GM12878 (cell line): ENCODE results near the gene PPP2R1A. TPM values are rescaled to one million over a fixed set of nuclear protein-coding genes. Genes with fewer than 3 reads are reported as not detected.

ENCODE experiments used
- ATAC-seq: fragments of 200-7000 bp; cut with Tn5 transposase; 3 replicates; pipeline ENCODE4 v1.9.1; 2020; ENCODE audit warnings: mild to moderate bottlenecking, moderate library complexity
- BruUV-seq: library from RNA; stranded (reverse); fragments of 400-500 nt; replicated peaks from 2 replicates; lab custom pipeline; 2021; lab: Mats Ljungman, UMichigan
- CTCF ChIA-PET: fragments of 300-600 bp; sonication (Branson Sonifier 250); formaldehyde crosslinking; extraction: SDS; loops from one replicate; lab custom pipeline; 2021; ENCODE audit warnings: inconsistent platforms; lab: Yijun Ruan, JAX
- POLR2A ChIA-PET: fragments of 350-600 bp; formaldehyde crosslinking; extraction: SDS; loops from one replicate; lab custom pipeline; 2021; ENCODE audit warnings: inconsistent platforms; lab: Charles Lee
- RAD21 ChIA-PET: fragments of 300-600 bp; sonication (Branson Sonifier 250); formaldehyde crosslinking; loops from one replicate; lab custom pipeline; 2023; ENCODE audit warnings: antibody characterized with exemption; ENCODE audit not compliant: unreplicated experiment; lab: Charles Lee
- SMC1A ChIA-PET: fragments of 300-600 bp; sonication (Branson Sonifier 250); formaldehyde crosslinking; loops from one replicate; lab custom pipeline; 2023; ENCODE audit not compliant: unreplicated experiment, uncharacterized antibody; lab: Charles Lee
- DNase-seq: peaks from one replicate; pipeline ENCODE4 v3.0.0-alpha.2; 2011; ENCODE audit warnings: low read depth, low spot score
- FAIRE-seq: peaks from 3 replicates; lab custom pipeline; 2011; peaks lifted over from hg19 to GRCh38; lab: Jason Lieb, UNC
- H2AFZ ChIP-seq: 2 replicates; pipeline ENCODE4 v1.6.0; 2011; ENCODE audit warnings: low read depth, low read length, control low read depth; ENCODE audit not compliant: control insufficient read depth
- H3K27ac ChIP-seq: 2 replicates; pipeline ENCODE4 v1.5.1; 2011; ENCODE audit warnings: control low read depth; ENCODE audit not compliant: control insufficient read depth, insufficient read depth
- H3K27me3 ChIP-seq, 2 experiments: replicated peaks in 1 of 2; 2 replicates each; pipeline versions ENCODE4 v1.6.0 to v1.6.1; 2011; ENCODE audit warnings: low read length in 1 of 2; ENCODE audit not compliant: control insufficient read depth in 2 of 2, insufficient read depth in 2 of 2
- H3K36me3 ChIP-seq, 2 experiments: 2 replicates each; pipeline ENCODE4 v1.5.1; 2011; ENCODE audit warnings: low read length in 1 of 2; ENCODE audit not compliant: control insufficient read depth in 2 of 2, insufficient read depth in 2 of 2
- H3K4me1 ChIP-seq: 2 replicates; pipeline ENCODE4 v1.6.1; 2011; ENCODE audit warnings: mild to moderate bottlenecking, low read length, moderate library complexity, mixed read lengths; ENCODE audit not compliant: control insufficient read depth, insufficient read depth
- H3K4me2 ChIP-seq: 2 replicates; pipeline ENCODE4 v1.6.0; 2011; ENCODE audit warnings: control low read depth; ENCODE audit not compliant: control insufficient read depth, insufficient read depth
- H3K4me3 ChIP-seq: fragments of 200-600 bp; sonication (generic); 2 replicates; pipeline ENCODE4 v1.5.1; 2016
- H3K79me2 ChIP-seq: 2 replicates; pipeline ENCODE4 v1.6.0; 2011; ENCODE audit warnings: low read length; ENCODE audit not compliant: control insufficient read depth, insufficient read depth
- H3K9ac ChIP-seq: 2 replicates; pipeline ENCODE4 v1.8.0; 2011; ENCODE audit warnings: low read length, control low read depth, mixed read lengths; ENCODE audit not compliant: control insufficient read depth, insufficient read depth
- H3K9me3 ChIP-seq: replicated peaks from 3 replicates; pipeline ENCODE4 v1.5.1; 2011; ENCODE audit warnings: mild to moderate bottlenecking, low read length; ENCODE audit not compliant: control insufficient read depth, insufficient read depth
- H4K20me1 ChIP-seq: 2 replicates; pipeline ENCODE4 v1.6.0; 2011; ENCODE audit not compliant: control insufficient read depth, insufficient read depth
- ASH2L ChIP-seq: fragments of 300-600, 200-600 bp; sonication (generic); IDR thresholded peaks from 2 replicates; pipeline ENCODE4 v1.6.1; 2017; ENCODE audit warnings: low read depth, mild to moderate bottlenecking, borderline replicate concordance
- CBX3 ChIP-seq: fragments of 200-600 bp; sonication (generic); IDR thresholded peaks from 2 replicates; pipeline ENCODE4 v1.6.1; 2016; ENCODE audit warnings: low read depth, borderline replicate concordance
- CREB1 ChIP-seq: IDR thresholded peaks from 2 replicates; pipeline ENCODE4 v1.6.1; 2012; ENCODE audit warnings: low read depth, mild to moderate bottlenecking, inconsistent platforms
- EED ChIP-seq: sonication (generic); IDR thresholded peaks from 2 replicates; pipeline ENCODE4 v1.6.1; 2016; ENCODE audit warnings: antibody characterized with exemption, low read depth
- GATAD2B ChIP-seq: fragments of 450-650 bp; conservative IDR thresholded peaks from 2 replicates; pipeline ENCODE4 v1.6.1; 2017; ENCODE audit warnings: low read depth, mild to moderate bottlenecking, moderate library complexity
- IKZF1 ChIP-seq: fragments of 450-650 bp; conservative IDR thresholded peaks from 2 replicates; pipeline ENCODE4 v1.6.1; 2017; ENCODE audit warnings: antibody characterized with exemption, mild to moderate bottlenecking
- LARP7 ChIP-seq: fragments of 450-650 bp; IDR thresholded peaks from 2 replicates; pipeline ENCODE4 v1.6.1; 2017; ENCODE audit warnings: mild to moderate bottlenecking
- MYB ChIP-seq: fragments of 150-350 bp; IDR thresholded peaks from 2 replicates; pipeline ENCODE4 v1.6.1; 2014; ENCODE audit warnings: mild to moderate bottlenecking, low read depth, low read length, borderline replicate concordance
- SMAD5 ChIP-seq: IDR thresholded peaks from 2 replicates; pipeline ENCODE4 v1.6.1; 2016; ENCODE audit warnings: antibody characterized with exemption, low read depth
- TARDBP ChIP-seq: IDR thresholded peaks from 2 replicates; pipeline ENCODE4 v1.6.1; 2016; ENCODE audit warnings: borderline replicate concordance
- TCF3 ChIP-seq: IDR thresholded peaks from 2 replicates; pipeline ENCODE4 v1.6.1; 2012; ENCODE audit warnings: low read depth, mild to moderate bottlenecking, low read length, borderline replicate concordance; ENCODE audit not compliant: insufficient read depth
- ZSCAN29 ChIP-seq: fragments of 450-650 bp; IDR thresholded peaks from 2 replicates; pipeline ENCODE4 v1.6.1; 2017; ENCODE audit warnings: mild to moderate bottlenecking, moderate library complexity
- WGBS: methylation state at CpG from one replicate; pipeline ENCODE4 v1.1.6; 2016; ENCODE audit warnings: low lambda C conversion rate; ENCODE audit not compliant: insufficient replicate concordance, insufficient coverage; ENCODE audit errors: missing lambda C conversion rate; 5-methylcytosine and 5-hydroxymethylcytosine counted together
- in situ Hi-C: fragments of 300-500 bp; cut with MboI; formaldehyde crosslinking; loops from 9 replicates; pipeline ENCODE4 v1.14.3; 2018; ENCODE audit warnings: mixed read lengths
- intact Hi-C: fragments of 100-400 bp; cut with micrococcal nuclease; formaldehyde crosslinking; loops from one replicate; pipeline ENCODE4 v1.14.2; 2022; ENCODE audit not compliant: unreplicated experiment
- polyA plus RNA-seq, 11 experiments: library from polyadenylated mRNA; depleted of rRNA in 4 of 11; unstranded in 6 of 11; stranded (reverse) in 5 of 11; fragments of >200 nt; fragmentation: Nextera tagmentation in 4 of 11; fragmentation: Illumina TruSeq in 1 of 11; extraction: Ambion mirVana in 4 of 11; extraction: Trizol in 1 of 11; gene quantifications; 1 replicate in 1 of 11; 2 replicates in 10 of 11; pipeline versions ENCODE4 v1.2.1 to v1.2.3, GENCODE V29; 2011 to 2016; ENCODE audit warnings: inconsistent platforms in 2 of 11, missing spikeins in 2 of 11, low read depth in 1 of 11
- total RNA-seq, 4 experiments: library from RNA; depleted of rRNA in 3 of 4; stranded (reverse); fragments of >200 nt in 3 of 4; fragmentation: Illumina TruSeq in 1 of 4; extraction: Trizol in 1 of 4; gene quantifications; 2 replicates each; pipeline versions ENCODE4 v1.2.1 to v1.2.3, GENCODE V29; 2013 to 2021
- TF ChIP-seq, protein P1 (sequence below): fragments of 450-650 bp; IDR thresholded peaks from 2 replicates; pipeline ENCODE4 v1.6.1; 2017; ENCODE audit warnings: mild to moderate bottlenecking, moderate library complexity
- TF ChIP-seq, protein P2 (sequence below): IDR thresholded peaks from 2 replicates; pipeline ENCODE4 v1.6.1; 2012; ENCODE audit warnings: improper control_type of control experiment, low read depth, low read length; ENCODE audit not compliant: insufficient replicate concordance
- TF ChIP-seq, protein P3 (sequence below): IDR thresholded peaks from 2 replicates; pipeline ENCODE4 v1.6.1; 2012; ENCODE audit warnings: low read depth, low read length, improper control_type of control experiment

PPP2R1A gene
- total and polyA plus RNA-seq, 10 of the 15 experiments (the other 5 are each of a cell fraction or from before 2014, with no cell fraction given) = 16.0 to 359 (median 140) TPM

DNA sequence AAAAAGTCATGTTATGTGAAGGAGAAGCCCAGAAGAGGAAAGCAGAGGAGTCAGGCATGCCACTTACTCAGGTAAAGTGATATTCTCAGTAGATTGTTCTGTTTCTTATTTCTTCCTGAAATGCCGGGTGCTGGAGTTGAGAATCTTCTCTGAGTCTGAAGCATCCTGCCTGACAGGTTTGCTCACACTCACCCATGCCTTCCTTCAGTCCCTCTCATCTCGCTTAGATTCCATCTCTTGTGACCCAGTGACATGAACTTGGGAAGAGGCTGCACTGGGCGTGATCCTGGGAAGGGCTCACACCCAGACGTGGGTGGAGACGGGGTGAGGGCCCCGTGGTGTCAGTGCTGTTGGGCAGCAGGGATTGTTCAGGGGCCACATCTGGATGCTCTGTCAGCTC lies 87.6 kb downstream of the PPP2R1A start:
- Histone ChIP-seq H3K9me3 (peaks cover 36% of the 10 kb centered on the region), H3K27ac (no peak overlapping the region), H3K4me3 (no peak overlapping the region), H3K36me3 (no peaks in the 10 kb centered on the region; a peak in 2 of 4 replicates), H3K4me1 (no peaks in the 10 kb centered on the region), H3K9ac (no peak overlapping the region), H3K4me2 (no peak overlapping the region), H3K27me3 (no peaks in the 10 kb centered on the region), H3K79me2 (peaks cover 29% of the 10 kb centered on the region), H4K20me1 (no peaks in the 10 kb centered on the region), H2AFZ (no peak overlapping the region)
- in situ Hi-C loops (no loop called here), intact Hi-C loops (no loop called here)
- FAIRE-seq (no peak), DNase-seq (no peak), ATAC-seq (no peak)
- SMC1A ChIA-PET = interaction anchor here (2.1 kb wide), 1 partner anchor 40 kb away, joined by 4 read pairs; no protein-coding TSS in a partner anchor
- BruUV-seq = no TSS peak
- CTCF ChIA-PET = no interaction called here
- 95% methylated on average over 6 of the region's 6 CpGs for WGBS
- RAD21 ChIA-PET = no interaction called here
- POLR2A ChIA-PET = no interaction called here
- TF ChIP-seq CBX3 (no peak), GATAD2B (no peak), MYB (no peak), LARP7 (no peak), SMAD5 (no peak), TCF3 (no peak), IKZF1 (no peak), CREB1 (no peak), TARDBP (no peak), ASH2L (no peak), ZSCAN29 (no peak), EED (no peak)
- TF ChIP-seq, protein P1, sequence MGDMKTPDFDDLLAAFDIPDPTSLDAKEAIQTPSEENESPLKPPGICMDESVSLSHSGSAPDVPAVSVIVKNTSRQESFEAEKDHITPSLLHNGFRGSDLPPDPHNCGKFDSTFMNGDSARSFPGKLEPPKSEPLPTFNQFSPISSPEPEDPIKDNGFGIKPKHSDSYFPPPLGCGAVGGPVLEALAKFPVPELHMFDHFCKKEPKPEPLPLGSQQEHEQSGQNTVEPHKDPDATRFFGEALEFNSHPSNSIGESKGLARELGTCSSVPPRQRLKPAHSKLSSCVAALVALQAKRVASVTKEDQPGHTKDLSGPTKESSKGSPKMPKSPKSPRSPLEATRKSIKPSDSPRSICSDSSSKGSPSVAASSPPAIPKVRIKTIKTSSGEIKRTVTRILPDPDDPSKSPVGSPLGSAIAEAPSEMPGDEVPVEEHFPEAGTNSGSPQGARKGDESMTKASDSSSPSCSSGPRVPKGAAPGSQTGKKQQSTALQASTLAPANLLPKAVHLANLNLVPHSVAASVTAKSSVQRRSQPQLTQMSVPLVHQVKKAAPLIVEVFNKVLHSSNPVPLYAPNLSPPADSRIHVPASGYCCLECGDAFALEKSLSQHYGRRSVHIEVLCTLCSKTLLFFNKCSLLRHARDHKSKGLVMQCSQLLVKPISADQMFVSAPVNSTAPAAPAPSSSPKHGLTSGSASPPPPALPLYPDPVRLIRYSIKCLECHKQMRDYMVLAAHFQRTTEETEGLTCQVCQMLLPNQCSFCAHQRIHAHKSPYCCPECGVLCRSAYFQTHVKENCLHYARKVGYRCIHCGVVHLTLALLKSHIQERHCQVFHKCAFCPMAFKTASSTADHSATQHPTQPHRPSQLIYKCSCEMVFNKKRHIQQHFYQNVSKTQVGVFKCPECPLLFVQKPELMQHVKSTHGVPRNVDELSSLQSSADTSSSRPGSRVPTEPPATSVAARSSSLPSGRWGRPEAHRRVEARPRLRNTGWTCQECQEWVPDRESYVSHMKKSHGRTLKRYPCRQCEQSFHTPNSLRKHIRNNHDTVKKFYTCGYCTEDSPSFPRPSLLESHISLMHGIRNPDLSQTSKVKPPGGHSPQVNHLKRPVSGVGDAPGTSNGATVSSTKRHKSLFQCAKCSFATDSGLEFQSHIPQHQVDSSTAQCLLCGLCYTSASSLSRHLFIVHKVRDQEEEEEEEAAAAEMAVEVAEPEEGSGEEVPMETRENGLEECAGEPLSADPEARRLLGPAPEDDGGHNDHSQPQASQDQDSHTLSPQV = no peak
- TF ChIP-seq, protein P2, sequence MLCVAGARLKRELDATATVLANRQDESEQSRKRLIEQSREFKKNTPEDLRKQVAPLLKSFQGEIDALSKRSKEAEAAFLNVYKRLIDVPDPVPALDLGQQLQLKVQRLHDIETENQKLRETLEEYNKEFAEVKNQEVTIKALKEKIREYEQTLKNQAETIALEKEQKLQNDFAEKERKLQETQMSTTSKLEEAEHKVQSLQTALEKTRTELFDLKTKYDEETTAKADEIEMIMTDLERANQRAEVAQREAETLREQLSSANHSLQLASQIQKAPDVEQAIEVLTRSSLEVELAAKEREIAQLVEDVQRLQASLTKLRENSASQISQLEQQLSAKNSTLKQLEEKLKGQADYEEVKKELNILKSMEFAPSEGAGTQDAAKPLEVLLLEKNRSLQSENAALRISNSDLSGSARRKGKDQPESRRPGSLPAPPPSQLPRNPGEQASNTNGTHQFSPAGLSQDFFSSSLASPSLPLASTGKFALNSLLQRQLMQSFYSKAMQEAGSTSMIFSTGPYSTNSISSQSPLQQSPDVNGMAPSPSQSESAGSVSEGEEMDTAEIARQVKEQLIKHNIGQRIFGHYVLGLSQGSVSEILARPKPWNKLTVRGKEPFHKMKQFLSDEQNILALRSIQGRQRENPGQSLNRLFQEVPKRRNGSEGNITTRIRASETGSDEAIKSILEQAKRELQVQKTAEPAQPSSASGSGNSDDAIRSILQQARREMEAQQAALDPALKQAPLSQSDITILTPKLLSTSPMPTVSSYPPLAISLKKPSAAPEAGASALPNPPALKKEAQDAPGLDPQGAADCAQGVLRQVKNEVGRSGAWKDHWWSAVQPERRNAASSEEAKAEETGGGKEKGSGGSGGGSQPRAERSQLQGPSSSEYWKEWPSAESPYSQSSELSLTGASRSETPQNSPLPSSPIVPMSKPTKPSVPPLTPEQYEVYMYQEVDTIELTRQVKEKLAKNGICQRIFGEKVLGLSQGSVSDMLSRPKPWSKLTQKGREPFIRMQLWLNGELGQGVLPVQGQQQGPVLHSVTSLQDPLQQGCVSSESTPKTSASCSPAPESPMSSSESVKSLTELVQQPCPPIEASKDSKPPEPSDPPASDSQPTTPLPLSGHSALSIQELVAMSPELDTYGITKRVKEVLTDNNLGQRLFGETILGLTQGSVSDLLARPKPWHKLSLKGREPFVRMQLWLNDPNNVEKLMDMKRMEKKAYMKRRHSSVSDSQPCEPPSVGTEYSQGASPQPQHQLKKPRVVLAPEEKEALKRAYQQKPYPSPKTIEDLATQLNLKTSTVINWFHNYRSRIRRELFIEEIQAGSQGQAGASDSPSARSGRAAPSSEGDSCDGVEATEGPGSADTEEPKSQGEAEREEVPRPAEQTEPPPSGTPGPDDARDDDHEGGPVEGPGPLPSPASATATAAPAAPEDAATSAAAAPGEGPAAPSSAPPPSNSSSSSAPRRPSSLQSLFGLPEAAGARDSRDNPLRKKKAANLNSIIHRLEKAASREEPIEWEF = no peak
- TF ChIP-seq, protein P3, sequence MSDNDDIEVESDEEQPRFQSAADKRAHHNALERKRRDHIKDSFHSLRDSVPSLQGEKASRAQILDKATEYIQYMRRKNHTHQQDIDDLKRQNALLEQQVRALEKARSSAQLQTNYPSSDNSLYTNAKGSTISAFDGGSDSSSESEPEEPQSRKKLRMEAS = no peak
